PC-9 (cell line): ENCODE data around the gene SYT11. TPM values are rescaled to one million over a fixed set of nuclear protein-coding genes. Genes with fewer than 3 reads are reported as not detected.
"Not testable (repeated sequence)": the region's sequence is repeated elsewhere in the genome, so short reads cannot be mapped to it uniquely, and the experiment has no call there.

Experiments
- BruUV-seq: library from RNA; stranded (reverse); fragments of 400-500 nt; replicated peaks from 2 replicates; lab custom pipeline; 2021; lab: Mats Ljungman, UMichigan
- CTCF ChIA-PET: fragments of 300-600 bp; sonication (Branson Sonifier 250); formaldehyde crosslinking; loops from one replicate; lab custom pipeline; 2022; ENCODE audit warnings: antibody characterized with exemption; lab: Charles Lee
- POLR2A ChIA-PET: fragments of 300-600 bp; sonication (Branson Sonifier 250); formaldehyde crosslinking; loops from one replicate; lab custom pipeline; 2022; ENCODE audit warnings: antibody characterized with exemption; ENCODE audit not compliant: unreplicated experiment; lab: Charles Lee
- DNase-seq, 2 experiments: peaks; one replicate each; pipeline versions ENCODE4 v3.0.0 to v3.0.0-alpha.2; 2015 to 2022; ENCODE audit warnings: mixed read lengths in 1 of 2
- H2AFZ ChIP-seq: fragments of 200-600 bp; sonication (generic); 2 replicates; pipeline ENCODE4 v1.8.1; 2017; ENCODE audit warnings: antibody characterized with exemption
- H3F3A ChIP-seq: fragments of 200-600 bp; sonication (generic); 2 replicates; pipeline ENCODE4 v1.8.1; 2017; ENCODE audit warnings: antibody characterized with exemption, mild to moderate bottlenecking, low read depth; ENCODE audit not compliant: insufficient read depth
- H3K27ac ChIP-seq: fragments of 200-600 bp; sonication (generic); 2 replicates; pipeline ENCODE4 v1.6.1; 2016; ENCODE audit warnings: mixed run types
- H3K27me3 ChIP-seq: fragments of 200-600 bp; sonication (generic); 2 replicates; pipeline ENCODE4 v1.6.1; 2016; ENCODE audit warnings: low read depth, mixed run types; ENCODE audit not compliant: insufficient read depth
- H3K36me3 ChIP-seq: fragments of 200-600 bp; sonication (generic); 2 replicates; pipeline ENCODE4 v1.6.1; 2016; ENCODE audit warnings: low read depth, mixed run types
- H3K4me1 ChIP-seq: fragments of 200-600 bp; sonication (generic); replicated peaks from 2 replicates; pipeline ENCODE4 v1.6.1; 2016; ENCODE audit warnings: mixed run types; ENCODE audit not compliant: insufficient read depth
- H3K4me2 ChIP-seq: fragments of 200-600 bp; sonication (generic); 2 replicates; pipeline ENCODE4 v1.6.1; 2017; ENCODE audit warnings: mixed run types
- H3K4me3 ChIP-seq: fragments of 200-600 bp; sonication (generic); 2 replicates; pipeline ENCODE4 v1.6.1; 2016; ENCODE audit warnings: mixed run types
- H3K79me2 ChIP-seq: fragments of 200-600 bp; sonication (generic); 2 replicates; pipeline ENCODE4 v1.6.1; 2017; ENCODE audit warnings: low read depth, mixed run types
- H3K9me2 ChIP-seq: fragments of 200-600 bp; sonication (generic); 2 replicates; pipeline ENCODE4 v1.8.1; 2017; ENCODE audit warnings: mild to moderate bottlenecking; ENCODE audit not compliant: insufficient read depth
- H3K9me3 ChIP-seq: fragments of 200-600 bp; sonication (generic); 2 replicates; pipeline ENCODE4 v1.8.1; 2016; ENCODE audit warnings: low read depth; ENCODE audit not compliant: insufficient read depth
- H4K20me1 ChIP-seq: fragments of 200-600 bp; sonication (generic); 2 replicates; pipeline ENCODE4 v1.8.1; 2017; ENCODE audit not compliant: insufficient read depth
- CTCF ChIP-seq: fragments of 200-600 bp; sonication (generic); conservative IDR thresholded peaks from 2 replicates; pipeline ENCODE4 v1.6.1; 2017; ENCODE audit warnings: mixed run types, antibody characterized with exemption, mild to moderate bottlenecking, moderate library complexity
- EZH2 ChIP-seq: fragments of 200-600 bp; sonication (generic); IDR thresholded peaks from 2 replicates; pipeline ENCODE4 v1.8.0; 2017; ENCODE audit warnings: antibody characterized with exemption, low read depth
- intact Hi-C: fragments of 100-400 bp; cut with micrococcal nuclease; formaldehyde crosslinking; loops from one replicate; pipeline ENCODE4 v1.10.0; 2022; ENCODE audit not compliant: unreplicated experiment
- total RNA-seq: library from RNA; stranded (reverse); gene quantifications from 2 replicates; pipeline ENCODE4 v1.2.3, GENCODE V29; 2021

The SYT11 gene
- total RNA-seq, 1 experiment from 2014 or later, result 0.09 TPM

DNA sequence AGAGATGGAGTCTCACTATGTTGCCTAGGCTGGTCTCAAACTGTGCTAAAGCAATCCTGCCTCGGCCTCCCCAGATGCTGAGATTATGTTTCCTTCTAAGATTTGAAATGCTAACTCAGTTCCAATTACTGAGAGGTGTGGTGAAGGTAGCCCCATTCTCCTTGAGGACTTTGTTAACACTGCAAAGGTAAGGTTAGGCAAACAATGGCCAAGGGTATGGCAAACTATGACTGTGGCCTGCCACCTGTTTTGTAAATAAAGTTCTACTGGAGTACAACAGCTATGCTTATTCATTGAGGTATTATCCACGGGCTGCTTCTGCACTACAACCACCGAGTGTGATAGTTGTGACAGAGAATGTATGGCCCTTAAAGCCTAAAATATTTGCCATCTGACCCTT is 61.4 kb downstream of the SYT11 start:
- peaks cover 6% of the 10 kb centered on the region for H3K4me1 ChIP-seq
- intact Hi-C loops, result no loop called here
- BruUV-seq, result no TSS peak
- no peaks in the 10 kb centered on the region for H3K27me3 ChIP-seq
- no peak for DNase-seq
- H3K27ac ChIP-seq, result no peak overlapping the region
- TF ChIP-seq EZH2 (no peak), CTCF (no peak)
- POLR2A ChIA-PET, result no interaction called here
- H3K79me2 ChIP-seq, result peaks cover 22% of the 10 kb centered on the region
- no peak overlapping the region for H2AFZ ChIP-seq
- no peak overlapping the region for H3K4me3 ChIP-seq
- H3K4me2 ChIP-seq, result no peak overlapping the region
- H3K9me2 ChIP-seq, result no peaks in the 10 kb centered on the region
- CTCF ChIA-PET, result no interaction called here
- H3F3A ChIP-seq, result peaks cover 92% of the 10 kb centered on the region
- H4K20me1 ChIP-seq, result peaks cover 46% of the 10 kb centered on the region
- H3K9me3 ChIP-seq, result no peaks in the 10 kb centered on the region
- H3K36me3 ChIP-seq, result peaks cover 77% of the 10 kb centered on the region

- ChIA-PET POLR2A (interaction anchor here (0.7 kb wide), 1 partner anchor 66 kb away, joined by 3 read pairs; the partner anchor contains the start of gene SYT11), CTCF (no interaction called here)
- no peaks in the 10 kb centered on the region for H3K9me3 ChIP-seq
- H2AFZ ChIP-seq, result no peak overlapping the region
- BruUV-seq, result no TSS peak
- peaks cover 20% of the 10 kb centered on the region for H3K4me1 ChIP-seq
- H3K4me3 ChIP-seq, result no peak overlapping the region
- intact Hi-C loops, result no loop called here
- no peaks in the 10 kb centered on the region for H3K9me2 ChIP-seq
- H3K36me3 ChIP-seq, result peaks cover 76% of the 10 kb centered on the region
- H3K4me2 ChIP-seq, result no peak overlapping the region
- H3F3A ChIP-seq, result peaks cover 87% of the 10 kb centered on the region
- H3K27me3 ChIP-seq, result no peaks in the 10 kb centered on the region
- no peak overlapping the region for H3K27ac ChIP-seq
- peaks cover 60% of the 10 kb centered on the region for H3K79me2 ChIP-seq
- no peak for DNase-seq
- H4K20me1 ChIP-seq, result peaks cover 71% of the 10 kb centered on the region
- no peak for TF ChIP-seq EZH2
- TF ChIP-seq CTCF, result no peak
Measured at GRCh38 chr1:155925506-155925905, 66.1 kb downstream of the SYT11 start.

DNA sequence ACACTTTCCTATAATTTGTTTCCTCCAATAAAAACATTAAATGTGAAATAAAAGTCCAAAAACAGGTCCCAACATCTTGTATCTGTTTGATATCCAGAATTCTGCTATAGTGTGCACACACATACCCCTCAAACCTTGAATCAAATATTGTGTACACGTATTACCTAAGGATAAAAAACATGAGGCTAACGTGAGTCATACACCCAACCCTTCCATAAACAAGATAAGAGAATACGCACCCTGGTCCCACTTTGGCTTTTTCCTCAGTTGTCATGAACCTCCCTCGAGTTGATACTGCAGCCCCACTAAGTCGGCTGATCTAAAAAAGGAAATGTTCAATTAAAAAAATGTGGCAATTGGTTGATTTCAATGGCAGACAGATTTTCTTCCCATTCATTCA is 69.7 kb downstream of the SYT11 start:
- no peak overlapping the region for H2AFZ ChIP-seq
- DNase-seq, result no peak
- no TSS peak for BruUV-seq
- intact Hi-C loops, result no loop called here
- no peaks in the 10 kb centered on the region for H3K9me2 ChIP-seq
- H3K27ac ChIP-seq, result no peak overlapping the region; the same call in 1 of the 2 replicates
- ChIA-PET CTCF (no interaction called here), POLR2A (no interaction called here)
- H4K20me1 ChIP-seq, result peaks cover 64% of the 10 kb centered on the region
- H3K4me1 ChIP-seq, result peaks cover 42% of the 10 kb centered on the region
- H3K9me3 ChIP-seq, result no peaks in the 10 kb centered on the region
- TF ChIP-seq EZH2 (no peak), CTCF (no peak)
- peaks cover 86% of the 10 kb centered on the region for H3K79me2 ChIP-seq
- H3K4me2 ChIP-seq, result no peak overlapping the region
- peaks cover 83% of the 10 kb centered on the region for H3F3A ChIP-seq
- no peak overlapping the region for H3K4me3 ChIP-seq
- no peaks in the 10 kb centered on the region for H3K27me3 ChIP-seq
- H3K36me3 ChIP-seq, result peaks cover 79% of the 10 kb centered on the region

GRCh38 chr1:155930725-155931124 is 71.4 kb downstream of the SYT11 start:
- Histone ChIP-seq H3K79me2 (peaks cover 81% of the 10 kb centered on the region), H4K20me1 (peaks cover 58% of the 10 kb centered on the region), H3F3A (peaks cover 75% of the 10 kb centered on the region), H3K4me1 (peaks cover 42% of the 10 kb centered on the region), H3K4me2 (peak overlapping the region; percentile 95; the same call in 1 of the 2 replicates), H3K27ac (0 out of 2 replicates have a peak overlapping the region, but pooled peaks have one; percentile 92), H3K36me3 (peaks cover 64% of the 10 kb centered on the region)
- H3K9me2 ChIP-seq, BruUV-seq, DNase-seq, H2AFZ ChIP-seq, H3K27me3 ChIP-seq, H3K4me3 ChIP-seq, H3K9me3 ChIP-seq: not testable (repeated sequence)
- intact Hi-C loops, result loop anchor here (5.0 to 10.0 kb wide), 2 partner anchors 72 to 284 kb away; partner anchors contain the start of gene PMF1
- CTCF ChIA-PET, result interaction anchor here (0.7 kb wide), 2 partner anchors 11 to 1997 kb away, joined by 3 to 6 read pairs; partner anchors contain the start of gene RXFP4
- POLR2A ChIA-PET, result interaction anchor here (0.5 to 0.6 kb wide), 2 partner anchors 47 to 74 kb away, joined by 3 to 14 read pairs; partner anchors contain the start of gene ARHGEF2
